D721Med (cell line): Measurements from ENCODE around the gene PDLIM5.
"Not testable (repeated sequence)": the region's sequence is repeated elsewhere in the genome, so short reads cannot be mapped to it uniquely, and the experiment has no call there.

Experiments used
- DNase-seq: peaks from one replicate; pipeline ENCODE4 v3.0.0; 2011; ENCODE audit warnings: low spot score; ENCODE audit not compliant: insufficient read length
- FAIRE-seq: peaks from 2 replicates; lab custom pipeline; 2011; peaks lifted over from hg19 to GRCh38; lab: Jason Lieb, UNC
- TF ChIP-seq, protein P1 (sequence below): IDR thresholded peaks from 2 replicates; pipeline ENCODE4 v1.5.1; 2012; ENCODE audit warnings: mild to moderate bottlenecking, control low read depth; ENCODE audit not compliant: insufficient read depth; ENCODE audit errors: missing control alignments

Gene PDLIM5

GRCh38 chr4:94654714-94655113 is 203.0 kb downstream of the PDLIM5 start:
- DNase-seq (no peak), FAIRE-seq (no peak)
- TF ChIP-seq, protein P1, sequence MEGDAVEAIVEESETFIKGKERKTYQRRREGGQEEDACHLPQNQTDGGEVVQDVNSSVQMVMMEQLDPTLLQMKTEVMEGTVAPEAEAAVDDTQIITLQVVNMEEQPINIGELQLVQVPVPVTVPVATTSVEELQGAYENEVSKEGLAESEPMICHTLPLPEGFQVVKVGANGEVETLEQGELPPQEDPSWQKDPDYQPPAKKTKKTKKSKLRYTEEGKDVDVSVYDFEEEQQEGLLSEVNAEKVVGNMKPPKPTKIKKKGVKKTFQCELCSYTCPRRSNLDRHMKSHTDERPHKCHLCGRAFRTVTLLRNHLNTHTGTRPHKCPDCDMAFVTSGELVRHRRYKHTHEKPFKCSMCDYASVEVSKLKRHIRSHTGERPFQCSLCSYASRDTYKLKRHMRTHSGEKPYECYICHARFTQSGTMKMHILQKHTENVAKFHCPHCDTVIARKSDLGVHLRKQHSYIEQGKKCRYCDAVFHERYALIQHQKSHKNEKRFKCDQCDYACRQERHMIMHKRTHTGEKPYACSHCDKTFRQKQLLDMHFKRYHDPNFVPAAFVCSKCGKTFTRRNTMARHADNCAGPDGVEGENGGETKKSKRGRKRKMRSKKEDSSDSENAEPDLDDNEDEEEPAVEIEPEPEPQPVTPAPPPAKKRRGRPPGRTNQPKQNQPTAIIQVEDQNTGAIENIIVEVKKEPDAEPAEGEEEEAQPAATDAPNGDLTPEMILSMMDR: no peak

DNA sequence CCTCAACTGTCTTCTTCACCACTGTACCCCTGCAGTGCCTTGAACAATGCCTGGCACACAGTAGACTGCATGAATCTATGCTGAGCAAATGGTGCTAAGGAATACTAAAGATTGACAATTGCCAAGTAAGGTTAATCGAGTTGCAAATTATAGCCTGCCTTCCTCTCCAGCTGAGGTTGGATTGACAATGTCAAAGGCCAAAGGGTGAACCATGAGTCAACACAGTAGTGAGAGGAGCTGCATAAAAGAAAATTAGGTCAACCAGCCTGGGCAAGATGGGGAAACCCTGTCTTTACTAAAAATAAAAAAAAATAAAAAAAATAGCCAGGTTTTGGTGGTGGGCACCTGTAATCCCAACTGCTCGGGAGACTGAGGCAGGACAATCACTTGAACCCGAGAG is 208.9 kb downstream of the PDLIM5 start:
- FAIRE-seq (no peak), DNase-seq (no peak)
- TF ChIP-seq, protein P1: no peak

- FAIRE-seq, DNase-seq: not testable (repeated sequence)
These were observed 213.3 kb downstream of the PDLIM5 start for GRCh38 chr4:94665021-94665420.

GRCh38 chr4:94665500-94666404 is 214.0 kb downstream of the PDLIM5 start:
- no peak for DNase-seq
- no peak for FAIRE-seq

DNA sequence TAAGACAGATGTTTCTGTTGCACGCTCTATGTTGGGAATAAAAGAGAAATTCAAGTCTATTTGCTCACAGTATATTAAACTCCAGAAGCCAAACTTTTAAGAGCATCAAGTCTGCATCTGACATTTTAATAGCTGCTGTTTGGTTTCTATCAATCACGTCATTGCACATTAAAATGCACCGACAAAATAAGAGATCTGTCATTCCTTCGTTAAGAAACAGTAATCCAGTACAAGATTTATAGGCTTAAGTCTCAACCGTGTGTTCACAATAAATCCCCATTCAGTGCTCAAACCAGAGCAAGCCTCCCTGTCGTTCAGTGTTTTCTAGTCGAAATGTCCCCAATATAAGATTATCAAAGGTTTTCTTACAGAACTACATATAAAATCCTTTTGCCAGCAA is 217.0 kb downstream of the PDLIM5 start:
- FAIRE-seq (peak; percentile 81), DNase-seq (no peak)
- TF ChIP-seq, protein P1: no peak

More at GRCh38 chr4:94665500-94666404, 214.0 kb downstream of the PDLIM5 start:
- TF ChIP-seq, protein P1: no peak

- FAIRE-seq (no peak), DNase-seq (no peak)
- TF ChIP-seq, protein P1: no peak
These were observed 218.2 kb downstream of the PDLIM5 start for GRCh38 chr4:94669672-94670664.

DNA sequence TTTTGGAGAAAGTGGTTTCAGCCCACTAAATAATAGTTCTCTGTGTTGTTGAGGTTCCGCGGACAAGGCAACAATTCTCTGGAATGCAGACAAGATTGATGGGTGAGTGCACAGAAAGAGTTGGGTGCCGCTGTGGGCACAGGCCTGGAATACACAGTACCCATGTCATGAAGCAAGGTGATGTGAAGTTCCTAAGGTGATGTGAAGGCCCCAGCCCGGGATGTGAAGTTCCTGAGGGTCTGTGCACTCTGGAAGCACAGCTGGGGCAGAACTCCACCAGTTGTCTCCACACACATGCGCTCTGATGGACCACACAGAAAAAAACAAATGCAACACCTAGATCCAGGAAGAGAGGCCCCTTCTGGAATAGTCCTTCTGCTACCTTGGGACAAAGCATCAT is 219.4 kb downstream of the PDLIM5 start:
- TF ChIP-seq, protein P1: no peak
- DNase-seq: no peak

More for the DNA sequence above, 219.4 kb downstream of the PDLIM5 start:
- no peak for FAIRE-seq
